Hair follicle dermal papilla cell (primary cell): ENCODE measurements around the gene RAB6B. TPM values are rescaled to one million over a fixed set of nuclear protein-coding genes. Genes with fewer than 3 reads are reported as not detected.

Experiments
- total RNA-seq: library from RNA; depleted of rRNA; stranded (reverse); fragments of >200 nt; gene quantifications from 2 replicates; pipeline ENCODE4 v1.2.3, GENCODE V29; 2012

RAB6B gene
- 0.61 and 0.81 TPM in 2 replicates for total RNA-seq

DNA sequence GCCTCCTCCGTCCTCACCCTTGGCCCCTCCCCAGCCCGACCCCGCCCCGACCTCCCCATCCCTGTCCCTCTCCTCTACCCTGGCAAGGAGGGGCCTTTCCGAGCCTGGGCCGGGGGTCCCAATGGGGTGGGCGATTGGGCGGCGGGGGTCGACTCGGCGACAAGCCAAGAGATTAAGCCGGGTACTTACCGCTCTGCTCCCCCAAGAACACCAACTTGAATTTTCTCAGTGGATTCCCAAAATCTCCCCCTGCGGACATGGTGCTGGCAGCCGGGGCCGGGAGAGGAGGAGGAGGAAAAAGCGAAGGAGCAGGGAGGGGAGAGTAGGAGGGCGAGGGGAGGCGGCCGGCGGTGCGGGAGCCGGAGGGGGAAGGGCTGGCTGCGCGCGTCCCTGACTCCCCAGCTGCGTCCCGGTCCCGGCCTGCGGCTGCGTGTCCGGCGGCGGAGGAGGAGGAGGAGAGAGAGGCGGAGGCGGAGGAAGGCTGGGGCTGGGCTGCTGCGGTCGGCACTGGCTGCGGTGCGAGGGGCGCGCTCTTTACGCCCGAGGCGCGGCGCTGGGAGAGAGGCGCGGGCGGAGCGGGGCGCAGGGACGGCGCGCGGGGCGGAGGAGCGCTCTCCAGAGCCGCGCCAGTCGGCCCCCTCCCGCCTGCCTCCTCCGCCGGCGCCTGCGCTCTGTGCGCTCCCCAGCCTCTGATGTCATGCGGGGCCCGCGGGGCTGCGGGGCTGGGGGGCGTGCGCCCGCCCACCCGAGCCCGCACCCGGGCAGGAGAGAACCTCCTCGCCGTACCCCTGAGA is at the start of gene RAB6B:
TSS of gene RAB6B (minus strand) at position 675 of the 794 bp plus-strand sequence. CDS start at position 259, 416 bp downstream.

DNA sequence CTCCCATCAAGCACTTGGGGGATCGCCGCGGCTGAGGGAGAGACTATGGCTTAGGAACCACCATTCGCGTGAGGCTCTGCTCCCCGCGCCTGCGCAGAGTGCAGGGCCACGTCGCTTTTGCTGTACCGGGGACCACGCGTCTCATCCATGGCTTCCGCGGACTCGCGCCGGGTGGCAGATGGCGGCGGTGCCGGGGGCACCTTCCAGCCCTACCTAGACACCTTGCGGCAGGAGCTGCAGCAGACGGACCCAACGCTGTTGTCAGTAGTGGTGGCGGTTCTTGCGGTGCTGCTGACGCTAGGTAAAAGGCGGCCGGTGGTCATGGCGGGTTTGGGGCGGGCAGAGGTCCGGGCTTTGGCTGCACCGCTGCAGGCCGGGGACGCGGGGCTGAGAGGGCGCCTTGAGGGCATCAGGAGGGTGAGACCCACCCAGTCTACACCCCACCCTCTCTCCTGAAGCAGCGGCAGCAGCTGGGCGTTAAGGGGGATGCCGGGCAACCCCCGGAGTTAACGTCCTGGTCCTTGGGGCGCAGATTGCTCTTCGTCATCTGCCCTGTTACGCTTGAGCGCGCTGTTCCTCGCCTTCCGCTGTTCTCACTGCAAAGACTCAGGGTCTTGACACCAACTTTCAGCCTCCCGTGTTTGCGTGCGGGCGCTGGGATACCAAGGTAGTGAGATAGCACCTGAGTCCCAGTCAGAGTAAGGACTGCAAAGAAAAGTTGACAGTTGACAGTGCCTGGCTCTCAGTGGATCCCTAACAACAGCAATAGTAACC is 89.8 kb downstream of the RAB6B start, which contains the start of gene SRPRB:
TSS of gene SRPRB (plus strand) at position 114 of the 774 bp plus-strand sequence. CDS start at position 148, 34 bp downstream.

Other genes with a start within 250 kb of the RAB6B start
- 18.8 and 25.0 TPM in 2 replicates for gene TOPBP1, start 233.9 kb downstream of the RAB6B start, total RNA-seq
- gene TF, start 149.5 kb downstream of the RAB6B start, total RNA-seq: under 0.01 and 0.36 TPM in 2 replicates
- 50.8 and 69.1 TPM in 2 replicates for gene SRPRB, start 90.1 kb downstream of the RAB6B start, total RNA-seq
- 0.73 and 2.4 TPM in 2 replicates for gene SLCO2A1, start 134.0 kb upstream of the RAB6B start, total RNA-seq